Measurements from ENCODE around the gene TDP2. TPM values are rescaled to one million over a fixed set of nuclear protein-coding genes. Genes with fewer than 3 reads are reported as not detected.
"Not testable (repeated sequence)": the region's sequence is repeated elsewhere in the genome, so short reads cannot be mapped to it uniquely, and the experiment has no call there.

The TDP2 gene
- total and polyA plus RNA-seq, 7 donors, result 16.3 to 56.7 (median 20.4) TPM

DNA sequence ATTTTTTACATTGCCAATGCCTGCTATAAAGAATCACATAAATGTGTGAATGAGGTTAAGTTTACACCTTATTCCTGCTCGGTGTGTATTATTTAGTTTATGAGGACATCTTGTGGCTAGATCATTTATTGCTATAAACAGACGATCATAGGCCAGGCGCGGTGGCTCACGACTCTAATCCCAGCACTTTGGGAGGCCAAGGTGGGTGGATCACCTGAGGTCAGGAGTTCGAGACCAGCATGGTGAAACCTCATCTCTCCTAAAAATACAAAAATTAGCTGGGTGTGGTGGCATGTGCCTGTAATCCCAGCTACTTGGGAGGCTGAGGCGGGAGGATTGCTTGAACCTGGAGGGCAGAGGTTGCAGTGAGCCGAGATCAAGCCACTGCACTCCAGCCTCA is 28.9 kb upstream of the TDP2 start:
- DNase-seq (peak in 1 of 2 donors; percentile 59), ATAC-seq (peak; percentile 70 to 90 (median 80))
- H3K4me3 ChIP-seq; H3K27ac ChIP-seq; H3K9me3 ChIP-seq; intact Hi-C loops (cut with DNase I); H3K4me1 ChIP-seq; H3K27me3 ChIP-seq (ENCODE audit: insufficient read depth in 3 of 3, low read length in 2 of 3): not testable (repeated sequence)
- H3K36me3 ChIP-seq (ENCODE audit: insufficient read depth in 1 of 2, low read depth in 1 of 2), result peaks cover 0 to 27% of the 10 kb centered on the region in 2 donors
- TF ChIP-seq, protein P1, sequence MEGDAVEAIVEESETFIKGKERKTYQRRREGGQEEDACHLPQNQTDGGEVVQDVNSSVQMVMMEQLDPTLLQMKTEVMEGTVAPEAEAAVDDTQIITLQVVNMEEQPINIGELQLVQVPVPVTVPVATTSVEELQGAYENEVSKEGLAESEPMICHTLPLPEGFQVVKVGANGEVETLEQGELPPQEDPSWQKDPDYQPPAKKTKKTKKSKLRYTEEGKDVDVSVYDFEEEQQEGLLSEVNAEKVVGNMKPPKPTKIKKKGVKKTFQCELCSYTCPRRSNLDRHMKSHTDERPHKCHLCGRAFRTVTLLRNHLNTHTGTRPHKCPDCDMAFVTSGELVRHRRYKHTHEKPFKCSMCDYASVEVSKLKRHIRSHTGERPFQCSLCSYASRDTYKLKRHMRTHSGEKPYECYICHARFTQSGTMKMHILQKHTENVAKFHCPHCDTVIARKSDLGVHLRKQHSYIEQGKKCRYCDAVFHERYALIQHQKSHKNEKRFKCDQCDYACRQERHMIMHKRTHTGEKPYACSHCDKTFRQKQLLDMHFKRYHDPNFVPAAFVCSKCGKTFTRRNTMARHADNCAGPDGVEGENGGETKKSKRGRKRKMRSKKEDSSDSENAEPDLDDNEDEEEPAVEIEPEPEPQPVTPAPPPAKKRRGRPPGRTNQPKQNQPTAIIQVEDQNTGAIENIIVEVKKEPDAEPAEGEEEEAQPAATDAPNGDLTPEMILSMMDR (IDR thresholded peaks at IDR 0.05), result peak; percentile 45
- 27 to 40% (median 27%) methylated on average over 8 of the region's 8 CpGs for WGBS, 3 donors

DNA sequence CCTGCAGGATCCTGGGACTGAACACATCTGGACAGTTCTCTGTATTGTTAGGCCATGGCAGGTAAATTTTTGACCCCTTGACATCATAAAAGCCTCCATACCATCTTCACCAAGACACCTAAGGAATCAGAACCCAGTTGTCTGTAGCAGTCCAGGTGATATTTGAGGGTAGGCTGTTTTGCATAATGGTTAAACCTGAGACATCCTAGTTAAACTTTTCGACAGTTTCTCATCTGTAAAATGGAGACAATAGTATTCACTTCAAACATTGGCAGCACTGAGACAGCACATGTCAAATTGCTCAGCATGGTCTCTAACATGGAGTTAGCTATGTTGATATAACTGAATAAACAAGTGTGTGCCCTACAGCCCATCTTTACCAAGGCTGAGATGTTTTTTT is 27.5 kb upstream of the TDP2 start:
- TF ChIP-seq, protein P1 (IDR thresholded peaks at IDR 0.05), result no peak
- WGBS, 3 donors, result 89 to 96% (median 94%) methylated on average over 1 of the region's 1 CpG
- H3K36me3 ChIP-seq (ENCODE audit: insufficient read depth in 1 of 2, low read depth in 1 of 2), result peaks cover 0 to 16% of the 10 kb centered on the region in 2 donors
- no peak overlapping the region for H3K4me3 ChIP-seq
- H3K27me3 ChIP-seq (ENCODE audit: insufficient read depth in 3 of 3, low read length in 2 of 3), result no peaks in the 10 kb centered on the region
- H3K27ac ChIP-seq, result no peak overlapping the region
- ATAC-seq, result no peak
- H3K4me1 ChIP-seq, result no peaks in the 10 kb centered on the region
- intact Hi-C loops (cut with DNase I), result loop anchor here (1.0 to 5.0 kb wide), 2 partner anchors 112 to 113 kb away; no protein-coding TSS in a partner anchor
- H3K9me3 ChIP-seq, result no peaks in the 10 kb centered on the region
- no peak for DNase-seq

DNA sequence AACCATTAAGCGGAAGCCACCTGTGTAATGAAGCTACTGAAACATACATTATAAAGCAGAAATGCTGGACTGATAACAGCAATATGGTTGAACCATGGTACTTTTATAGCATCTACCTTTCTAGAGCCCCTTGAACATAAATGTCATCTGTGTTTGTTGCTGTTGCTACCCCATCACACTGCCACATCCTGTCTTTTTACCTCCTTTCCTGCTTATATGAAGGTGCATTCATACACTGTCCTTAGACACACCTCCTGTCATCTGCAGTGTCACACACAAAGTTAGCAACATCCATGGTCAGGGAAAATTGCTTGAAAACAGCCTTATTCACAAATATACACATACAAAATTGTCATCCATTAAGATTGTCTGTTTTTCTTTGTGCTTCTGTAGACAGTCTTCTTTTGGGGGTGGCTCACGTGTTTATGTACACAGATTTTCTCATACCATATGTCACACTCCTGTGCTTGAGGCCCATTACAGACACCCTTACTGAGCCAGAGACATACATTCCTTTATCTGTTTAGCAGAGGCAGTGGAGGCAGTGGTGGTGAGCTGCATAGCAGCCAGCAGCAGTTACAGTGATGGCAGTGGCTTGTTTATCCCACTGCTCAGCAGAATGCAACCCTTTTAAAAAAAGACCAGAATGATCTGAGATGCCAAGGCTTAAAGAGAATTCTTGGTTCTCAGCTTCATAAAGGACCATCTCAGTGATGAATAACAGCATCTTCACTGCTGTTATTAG is 26.3 kb upstream of the TDP2 start:
- TF ChIP-seq, protein P1 (IDR thresholded peaks at IDR 0.05), result no peak
- intact Hi-C loops (cut with DNase I), result loop anchor here in 1 of 2 donors (5.0 kb wide), 1 partner anchor 111 kb away; no protein-coding TSS in a partner anchor
- Histone ChIP-seq H3K4me1 (no peaks in the 10 kb centered on the region), H3K9me3 (no peaks in the 10 kb centered on the region), H3K36me3 (ENCODE audit: insufficient read depth in 1 of 2, low read depth in 1 of 2) (peaks cover 0 to 8% of the 10 kb centered on the region in 2 donors), H3K4me3 (no peak overlapping the region), H3K27ac (no peak overlapping the region), H3K27me3 (ENCODE audit: insufficient read depth in 3 of 3, low read length in 2 of 3) (no peaks in the 10 kb centered on the region)
- WGBS, 3 donors, result 92 to 97% (median 95%) methylated on average over 2 of the region's 2 CpGs
- no peak for DNase-seq
- ATAC-seq, result no peak

DNA sequence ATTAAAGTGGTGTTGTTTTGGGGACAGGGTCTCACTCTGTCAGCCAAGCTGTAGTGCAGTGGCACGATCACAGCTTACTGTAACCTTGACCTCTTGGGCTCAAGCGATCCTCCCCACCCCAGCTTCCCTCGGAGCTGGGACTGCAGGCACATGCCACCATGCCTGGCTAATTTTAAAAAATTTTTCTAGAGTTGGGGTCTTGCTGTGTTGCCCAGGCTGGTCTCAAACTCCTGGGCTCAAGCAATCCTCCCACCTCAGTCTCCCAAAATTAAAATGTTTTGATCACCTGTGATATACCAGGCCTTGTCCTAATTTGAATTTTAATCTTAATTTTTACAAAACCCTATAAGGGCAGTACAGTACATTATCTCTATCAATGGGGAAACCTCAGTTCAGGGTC is 25.7 kb upstream of the TDP2 start:
- intact Hi-C loops (cut with DNase I), result loop anchor here in 1 of 2 donors (5.0 kb wide), 1 partner anchor 110 kb away; no protein-coding TSS in a partner anchor
- Histone ChIP-seq H3K27me3 (ENCODE audit: insufficient read depth in 3 of 3, low read length in 2 of 3) (no peaks in the 10 kb centered on the region), H3K36me3 (ENCODE audit: insufficient read depth in 1 of 2, low read depth in 1 of 2) (peaks cover 0 to 7% of the 10 kb centered on the region in 2 donors), H3K9me3 (no peaks in the 10 kb centered on the region), H3K27ac (no peak overlapping the region), H3K4me1 (no peaks in the 10 kb centered on the region), H3K4me3 (no peak overlapping the region)
- ATAC-seq, result no peak
- WGBS, 3 donors, result 66 to 75% (median 71%) methylated on average over 3 of the region's 3 CpGs
- DNase-seq, result no peak
- TF ChIP-seq, protein P1 (IDR thresholded peaks at IDR 0.05), result no peak
